GM13977 (cell line): ENCODE data around the gene CENPA.
"Not testable (repeated sequence)": the region's sequence is repeated elsewhere in the genome, so short reads cannot be mapped to it uniquely, and the experiment has no call there.

ENCODE experiments used
- DNase-seq: peaks from one replicate; pipeline ENCODE4 v3.0.0; 2012; ENCODE audit warnings: low spot score
- CTCF ChIP-seq: IDR thresholded peaks from 2 replicates; pipeline ENCODE4 v1.5.1; 2012; ENCODE audit warnings: mild to moderate bottlenecking, control low read depth; ENCODE audit not compliant: insufficient read depth; ENCODE audit errors: extremely low read depth, missing control alignments
- in situ Hi-C: fragments of 300-500 bp; cut with MboI; formaldehyde crosslinking; loops from one replicate; pipeline ENCODE4 v1.12.0; 2022; ENCODE audit warnings: low sequenced_read_pairs, low pct_unique_long_range_greater_than_20kb, mixed read lengths, inconsistent platforms; ENCODE audit not compliant: unreplicated experiment

The CENPA gene

GRCh38 chr2:26809211-26809610, 23.4 kb downstream of the CENPA start:
- TF ChIP-seq CTCF, result no peak
- in situ Hi-C loops, result no loop called here
- no peak for DNase-seq

- in situ Hi-C loops, result no loop called here
- no peak for DNase-seq
Measured at GRCh38 chr2:26809876-26810577, 24.2 kb downstream of the CENPA start.

GRCh38 chr2:26811261-26811660, 25.4 kb downstream of the CENPA start:
- in situ Hi-C loops, result no loop called here
- TF ChIP-seq CTCF, result no peak
- no peak for DNase-seq

More at GRCh38 chr2:26809876-26810577, 24.2 kb downstream of the CENPA start:
- TF ChIP-seq CTCF, result no peak

GRCh38 chr2:26811791-26812694, 26.2 kb downstream of the CENPA start:
- no peak for DNase-seq
- in situ Hi-C loops, result no loop called here

GRCh38 chr2:26812731-26813130, 26.9 kb downstream of the CENPA start:
- in situ Hi-C loops, result no loop called here
- TF ChIP-seq CTCF, result no peak
- no peak for DNase-seq

More at GRCh38 chr2:26811791-26812694, 26.2 kb downstream of the CENPA start:
- TF ChIP-seq CTCF, result no peak

- DNase-seq, in situ Hi-C loops: not testable (repeated sequence)
Measured at GRCh38 chr2:26814072-26814765, 28.4 kb downstream of the CENPA start.
